C4-2B (cell line): ENCODE measurements around the gene DUSP16.
A peak's percentile ranks its signal among the peaks of the same experiment; 100 is the strongest.

Experiments used
- H3K27ac ChIP-seq: fragments of 450-650 bp; 2 replicates; pipeline ENCODE4 v1.5.1; 2017
- CTCF ChIP-seq: fragments of 450-650 bp; conservative IDR thresholded peaks from 2 replicates; pipeline ENCODE4 v1.5.1; 2017; ENCODE audit warnings: mild to moderate bottlenecking
- ZFX ChIP-seq: fragments of 450-650 bp; IDR thresholded peaks from 2 replicates; pipeline ENCODE4 v1.6.1; 2017

The DUSP16 gene

GRCh38 chr12:12461923-12462315 is 100.7 kb downstream of the DUSP16 start:
- H3K27ac ChIP-seq: no peak overlapping the region
- TF ChIP-seq CTCF: no peak
- no peak for TF ChIP-seq ZFX

- no peak for TF ChIP-seq ZFX
- TF ChIP-seq CTCF: no peak
- H3K27ac ChIP-seq: no peak overlapping the region
Measured at GRCh38 chr12:12460935-12461922, 101.4 kb downstream of the DUSP16 start.

GRCh38 chr12:12456637-12457036 is 106.0 kb downstream of the DUSP16 start:
- TF ChIP-seq ZFX (no peak), CTCF (no peak)

GRCh38 chr12:12454315-12454714 is 108.3 kb downstream of the DUSP16 start:
- no peak for TF ChIP-seq ZFX
- no peak for TF ChIP-seq CTCF
- no peak overlapping the region for H3K27ac ChIP-seq

More at GRCh38 chr12:12456637-12457036, 106.0 kb downstream of the DUSP16 start:
- H3K27ac ChIP-seq: no peak overlapping the region

- H3K27ac ChIP-seq: no peak overlapping the region
- TF ChIP-seq CTCF (no peak), ZFX (no peak)
Measured at GRCh38 chr12:12453635-12454034, 109.0 kb downstream of the DUSP16 start.

GRCh38 chr12:12452326-12452902 is 110.2 kb downstream of the DUSP16 start:
- no peak overlapping the region for H3K27ac ChIP-seq
- TF ChIP-seq CTCF: no peak
- no peak for TF ChIP-seq ZFX

GRCh38 chr12:12451098-12451497 is 111.6 kb downstream of the DUSP16 start:
- TF ChIP-seq ZFX: no peak
- no peak for TF ChIP-seq CTCF
- peak overlapping the region; percentile 28; the same call in 1 of the 2 replicates for H3K27ac ChIP-seq
